Measurements from ENCODE around the gene ANK3.

DNA sequence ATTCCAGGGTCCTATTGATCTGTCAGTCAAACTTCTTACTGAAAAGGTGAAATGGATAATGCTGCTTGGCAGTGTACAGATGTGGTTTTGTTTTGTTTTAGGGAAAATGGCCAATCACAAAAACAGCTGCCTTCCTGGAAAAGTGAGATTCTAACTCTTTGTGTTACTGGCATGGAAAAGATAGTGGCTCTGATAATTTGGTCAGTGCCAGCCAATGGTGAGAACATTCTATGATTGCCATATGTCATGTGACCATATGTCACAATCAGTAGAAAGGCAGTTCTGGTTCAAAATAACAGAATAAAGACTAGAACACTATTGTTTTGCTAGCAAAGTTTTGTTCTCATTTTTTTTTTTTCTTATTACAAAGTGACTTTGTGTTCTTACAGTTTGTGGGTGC lies 344.1 kb downstream of the ANK3 start:
- TF ChIP-seq, protein P1, sequence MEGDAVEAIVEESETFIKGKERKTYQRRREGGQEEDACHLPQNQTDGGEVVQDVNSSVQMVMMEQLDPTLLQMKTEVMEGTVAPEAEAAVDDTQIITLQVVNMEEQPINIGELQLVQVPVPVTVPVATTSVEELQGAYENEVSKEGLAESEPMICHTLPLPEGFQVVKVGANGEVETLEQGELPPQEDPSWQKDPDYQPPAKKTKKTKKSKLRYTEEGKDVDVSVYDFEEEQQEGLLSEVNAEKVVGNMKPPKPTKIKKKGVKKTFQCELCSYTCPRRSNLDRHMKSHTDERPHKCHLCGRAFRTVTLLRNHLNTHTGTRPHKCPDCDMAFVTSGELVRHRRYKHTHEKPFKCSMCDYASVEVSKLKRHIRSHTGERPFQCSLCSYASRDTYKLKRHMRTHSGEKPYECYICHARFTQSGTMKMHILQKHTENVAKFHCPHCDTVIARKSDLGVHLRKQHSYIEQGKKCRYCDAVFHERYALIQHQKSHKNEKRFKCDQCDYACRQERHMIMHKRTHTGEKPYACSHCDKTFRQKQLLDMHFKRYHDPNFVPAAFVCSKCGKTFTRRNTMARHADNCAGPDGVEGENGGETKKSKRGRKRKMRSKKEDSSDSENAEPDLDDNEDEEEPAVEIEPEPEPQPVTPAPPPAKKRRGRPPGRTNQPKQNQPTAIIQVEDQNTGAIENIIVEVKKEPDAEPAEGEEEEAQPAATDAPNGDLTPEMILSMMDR (IDR thresholded peaks at IDR 0.05) = no peak
- TF ChIP-seq POLR2A (IDR thresholded peaks at IDR 0.05) (no peak), POLR2AphosphoS5 (IDR thresholded peaks at IDR 0.05) (no peak)

Measured in breast epithelium (tissue), 3 donors.